Heart right ventricle (tissue), 16 donors: Measurements from ENCODE around the gene LRRC8D. TPM values are rescaled to one million over a fixed set of nuclear protein-coding genes. Genes with fewer than 3 reads are reported as not detected.

Experiments used
- ATAC-seq, 8 donors: fragments of 200-7000 bp; cut with Tn5 transposase; one replicate each; pipeline ENCODE4 v1.9.1; 2020; ENCODE audit warnings: mild to moderate bottlenecking in 8 of 8, moderate library complexity in 8 of 8, moderate number of reproducible peaks in 1 of 8
- DNase-seq, 2 donors: peaks; one replicate each; pipeline ENCODE4 v3.0.0-alpha.2; 2020
- H3K27ac ChIP-seq, 10 donors: fragments of 200-600 bp; sonication (generic) in 2 of 10; one replicate each; pipeline versions ENCODE4 v1.5.0 to v1.8.0; 2020 to 2022; ENCODE audit warnings: mild to moderate bottlenecking in 3 of 10
- H3K27me3 ChIP-seq, 7 donors: fragments of 200-600 bp; one replicate each; pipeline ENCODE4 v1.8.0; 2021 to 2022; ENCODE audit warnings: mild to moderate bottlenecking in 2 of 7
- H3K36me3 ChIP-seq, 9 donors: fragments of 200-600 bp; sonication (generic) in 1 of 9; one replicate each; pipeline versions ENCODE4 v1.5.0 to v1.8.0; 2020 to 2022; ENCODE audit warnings: mild to moderate bottlenecking in 2 of 9
- H3K4me1 ChIP-seq, 9 donors: fragments of 200-600 bp; sonication (generic) in 1 of 9; one replicate each; pipeline versions ENCODE4 v1.5.0 to v1.8.0; 2020 to 2022; ENCODE audit warnings: mild to moderate bottlenecking in 4 of 9
- H3K4me3 ChIP-seq, 10 donors: fragments of 200-600 bp; sonication (generic) in 2 of 10; one replicate each; pipeline versions ENCODE4 v1.5.0 to v1.8.0; 2020 to 2022; ENCODE audit warnings: mild to moderate bottlenecking in 7 of 10, moderate library complexity in 2 of 10
- H3K9me3 ChIP-seq, 11 donors: fragments of 200-600 bp in 10 of 11; sonication (generic) in 2 of 11; one replicate each; pipeline versions ENCODE4 v1.5.0 to v1.8.0; 2013 to 2022; ENCODE audit warnings: mild to moderate bottlenecking in 2 of 11, control low read depth in 1 of 11, moderate library complexity in 1 of 11
- CTCF ChIP-seq, 9 donors: fragments of 200-600 bp; sonication (generic) in 2 of 9; IDR thresholded peaks; one replicate each; pipeline versions ENCODE4 v1.5.0 to v1.8.0; 2021 to 2022; ENCODE audit warnings: antibody characterized with exemption in 9 of 9, mild to moderate bottlenecking in 5 of 9, moderate library complexity in 1 of 9
- WGBS, 2 donors: extraction: QIAGEN DNeasy Blood & Tissue Kit; methylation state at CpG; one replicate each; pipeline ENCODE4 v1.1.7; 2013; ENCODE audit warnings: inconsistent platforms in 1 of 2; 5-methylcytosine and 5-hydroxymethylcytosine counted together
- intact Hi-C, 10 donors: fragments of 100-400 bp; cut with DNase I; formaldehyde crosslinking; loops; one replicate each; pipeline versions ENCODE4 v1.11.1 to v1.14.2; 2022
- polyA plus RNA-seq, 2 donors: library from polyadenylated mRNA; stranded (reverse); fragments of 200-250 nt; gene quantifications; one replicate each; pipeline ENCODE4 v1.2.3, GENCODE V29; 2013
- total RNA-seq, 10 donors: library from RNA; stranded (reverse); fragmentation: NEBNext Ultra II Directional in 3 of 10; extraction: Animal tissue kit (Norgen Biotek cat#: 25700) in 3 of 10; gene quantifications; one replicate each; pipeline versions ENCODE4 v1.2.1 to v1.2.4, GENCODE V29; 2021 to 2023
- donor health status: Arrhythmogenic right ventricular cardiomyopathy.
- donor health status: ischemic (EF 13 %, LVEDD 7.1; RV severe dilation, severe dysfunction).
- donor health status: healthy with polysubstance abuse.
- donor health status: DM: no; HTN: yes; CAD: no.
- donor health status: DM: no; HTN: no; CAD: no.
- donor health status: ischemic (EF 25% LVEDD 6.9; RV normal size, moderate dysfunction).
- donor health status: ischemic (EF 25% LVEDD 5.7; RV mildly dilated, moderate dysfunction).
- donor health status: healthy.
- donor health status: DM: yes; HTN: yes; CAD: no.
- donor health status: Ischemic cardiomyopathy.
- donor health status: ischemic (EF 35%, LVEDD 5.7; RV mildly dilated, moderate dysfunction).
- donor health status: nonischemic (EF 11% LVEDD 7.7; RV severe dilation, severe dysfunction).
- donor health status: DM: yes; HTN: yes; CAD: no.
- donor health status: PGD.
- donor health status: ischemic (EF 29% LVEDD 5.4; RV normal size, mild dysfunction).
- donor health status: nonischemic (EF 23%, LVEDD 6.1; RV moderate dilation, normal function).

The LRRC8D gene
- total and polyA plus RNA-seq, 12 donors, result 3.0 to 11.0 (median 6.6) TPM

DNA sequence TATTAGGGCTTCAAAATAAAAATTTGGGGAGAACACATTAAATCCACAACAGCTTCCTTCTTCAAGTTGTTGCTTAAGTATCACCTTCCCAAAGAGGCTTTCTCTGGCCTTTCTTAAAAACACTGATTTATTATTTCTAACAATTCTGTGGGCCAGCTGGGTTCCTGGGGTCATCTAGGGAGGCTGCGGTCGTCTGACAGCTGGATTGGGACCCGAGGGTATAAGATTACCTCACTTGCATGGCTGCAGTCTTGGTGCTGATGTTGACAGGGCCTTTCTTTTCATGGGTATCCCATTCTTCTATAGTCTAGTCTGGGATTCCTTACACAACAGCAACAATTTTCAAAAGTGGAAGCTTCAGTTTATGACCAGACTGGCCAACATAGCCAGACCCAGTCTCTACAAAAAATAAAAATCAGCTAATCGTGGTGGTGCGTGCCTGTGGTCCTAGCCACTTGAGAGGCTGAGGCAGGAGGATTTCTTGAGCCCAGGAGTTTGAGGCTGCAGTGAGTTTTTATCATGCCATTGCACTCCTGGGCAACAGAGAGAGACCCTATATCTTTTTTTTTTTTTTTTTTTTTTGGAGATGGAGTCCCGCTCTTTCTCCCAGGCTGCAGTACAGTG lies 128.0 kb downstream of the LRRC8D start:
- no peaks in the 10 kb centered on the region for H3K9me3 ChIP-seq
- no peak overlapping the region for H3K27ac ChIP-seq
- no peak for DNase-seq
- no peaks in the 10 kb centered on the region for H3K27me3 ChIP-seq
- peaks cover 0 to 11% (median 0%) of the 10 kb centered on the region in 9 donors for H3K4me1 ChIP-seq
- no peak for ATAC-seq
- intact Hi-C loops, result no loop called here
- WGBS, 2 donors, result 87% methylated on average over 6 of the region's 6 CpGs
- H3K4me3 ChIP-seq, result no peak overlapping the region
- H3K36me3 ChIP-seq, result no peaks in the 10 kb centered on the region
- TF ChIP-seq CTCF (IDR thresholded peaks at IDR 0.05), result no peak

- Histone ChIP-seq H3K4me3 (no peak overlapping the region), H3K9me3 (no peaks in the 10 kb centered on the region), H3K36me3 (no peaks in the 10 kb centered on the region), H3K4me1 (peaks cover 0 to 11% (median 0%) of the 10 kb centered on the region in 9 donors), H3K27me3 (no peaks in the 10 kb centered on the region), H3K27ac (no peak overlapping the region)
- intact Hi-C loops, result no loop called here
- 10 to 15% methylated on average over 1 of the region's 1 CpG for WGBS, 2 donors
- DNase-seq, result no peak
- ATAC-seq, result no peak
- no peak for TF ChIP-seq CTCF (IDR thresholded peaks at IDR 0.05)
Measured at GRCh38 chr1:89949991-89950624, 129.3 kb downstream of the LRRC8D start.

GRCh38 chr1:89950703-89951102 lies 129.9 kb downstream of the LRRC8D start:
- Histone ChIP-seq H3K4me3 (no peak overlapping the region), H3K9me3 (no peaks in the 10 kb centered on the region), H3K36me3 (no peaks in the 10 kb centered on the region), H3K27me3 (no peaks in the 10 kb centered on the region), H3K4me1 (peaks cover 0 to 11% (median 0%) of the 10 kb centered on the region in 9 donors), H3K27ac (no peak overlapping the region)
- intact Hi-C loops, result no loop called here
- ATAC-seq (no peak), DNase-seq (no peak)
- TF ChIP-seq CTCF (IDR thresholded peaks at IDR 0.05), result no peak
- WGBS, 2 donors, result 85% methylated on average over 2 of the region's 2 CpGs

GRCh38 chr1:89951766-89952604 lies 131.2 kb downstream of the LRRC8D start:
- H3K4me3 ChIP-seq, result no peak overlapping the region
- WGBS, 2 donors, result 93% methylated on average over 5 of the region's 5 CpGs
- H3K36me3 ChIP-seq, result no peaks in the 10 kb centered on the region
- no peak for ATAC-seq
- intact Hi-C loops, result no loop called here
- no peak for TF ChIP-seq CTCF (IDR thresholded peaks at IDR 0.05)
- H3K27ac ChIP-seq, result no peak overlapping the region
- no peak for DNase-seq
- no peaks in the 10 kb centered on the region for H3K27me3 ChIP-seq
- H3K4me1 ChIP-seq, result peaks cover 0 to 11% (median 0%) of the 10 kb centered on the region in 9 donors
- H3K9me3 ChIP-seq, result no peaks in the 10 kb centered on the region
